ENCODE results near the gene MCM6. TPM values are rescaled to one million over a fixed set of nuclear protein-coding genes. Genes with fewer than 3 reads are reported as not detected.
A peak's percentile ranks its signal among the peaks of the same experiment; 100 is the strongest.

The MCM6 gene
- total RNA-seq, 1 experiment from 2014 or later, result 113 TPM

GRCh38 chr2:135832891-135833290 is 43.4 kb downstream of the MCM6 start:
- no peaks in the 10 kb centered on the region for H4K20me1 ChIP-seq (ENCODE audit: control insufficient read depth, insufficient read depth, insufficient read length)
- no peak overlapping the region for H4K91ac ChIP-seq (ENCODE audit: insufficient read length, low read depth, low read length)
- Mint-ChIP-seq H3K36me3 (ENCODE audit: insufficient read depth in 1 of 3, low read depth in 3 of 3) (no peaks in the 10 kb centered on the region), H3K9me3 (no peaks in the 10 kb centered on the region), H3K27me3 (ENCODE audit: low read depth) (no peaks in the 10 kb centered on the region), H3K4me3 (no peak overlapping the region), H3K27ac (0 out of 7 replicates have a peak overlapping the region, but pooled peaks of 1 of the 3 experiments have one; percentile 15), H3K4me1 (no peaks in the 10 kb centered on the region)
- H3K79me1 ChIP-seq (ENCODE audit: insufficient read depth, low read depth, low read length, poor library complexity, severe bottlenecking), result no peaks in the 10 kb centered on the region
- no peak overlapping the region for H3K56ac ChIP-seq (ENCODE audit: insufficient read length, low read depth, low read length)
- H3K79me2 ChIP-seq (ENCODE audit: insufficient read depth, low read length), result no peaks in the 10 kb centered on the region
- H3K23me2 ChIP-seq (ENCODE audit: insufficient read length, low read depth, low read length, poor library complexity, severe bottlenecking), result no peaks in the 10 kb centered on the region
- no peak overlapping the region for H3K4ac ChIP-seq (ENCODE audit: low read depth, low read length)
- no peak overlapping the region for H2BK120ac ChIP-seq (ENCODE audit: low read depth, low read length, poor library complexity, severe bottlenecking)
- no peak overlapping the region for H2BK5ac ChIP-seq (ENCODE audit: insufficient read length, low read length)
- H2AFZ ChIP-seq (ENCODE audit: low read length), result no peak overlapping the region
- H2BK20ac ChIP-seq (ENCODE audit: low read depth, low read length, poor library complexity, severe bottlenecking), result no peak overlapping the region
- H4K8ac ChIP-seq (replicated peaks; ENCODE audit: insufficient read length, low read depth, low read length), result no peak overlapping the region
- no peak overlapping the region for H3K27ac ChIP-seq (ENCODE audit: insufficient read length, low read depth, low read length)
- H3T11ph ChIP-seq (ENCODE audit: low read length), result no peak overlapping the region
- H3K18ac ChIP-seq (ENCODE audit: insufficient read length, low read depth, low read length), result no peak overlapping the region
- H3K4me1 ChIP-seq (ENCODE audit: insufficient read depth, low read length), result no peaks in the 10 kb centered on the region
- no peaks in the 10 kb centered on the region for H3K27me3 ChIP-seq (ENCODE audit: insufficient read depth, low read length)
- no peak for DNase-seq
- TF ChIP-seq CTCF (conservative IDR thresholded peaks at IDR 0.05), result no peak
- no peak overlapping the region for H4K5ac ChIP-seq (ENCODE audit: insufficient read length, low read depth, low read length)
- WGBS (ENCODE audit: extremely low coverage, insufficient read length, low lambda C conversion rate), result no CpG with 5 or more reads among the region's 6 CpGs
- H2AK5ac ChIP-seq (ENCODE audit: insufficient read length, low read length), result no peak overlapping the region
- H2BK12ac ChIP-seq (ENCODE audit: insufficient read length, low read depth, low read length), result no peak overlapping the region
- no peak overlapping the region for H3K23ac ChIP-seq (ENCODE audit: insufficient read length, low read depth, low read length)
- no peak overlapping the region for H2BK15ac ChIP-seq (ENCODE audit: low read depth, low read length)
- no peak overlapping the region for H3K4me2 ChIP-seq (ENCODE audit: insufficient read depth, insufficient read length, low read length)
- no peaks in the 10 kb centered on the region for H3K9me3 ChIP-seq (ENCODE audit: control insufficient read depth, low read depth, low read length)
- H3K14ac ChIP-seq (ENCODE audit: insufficient read depth, low read length), result no peak overlapping the region
- H3K9ac ChIP-seq (ENCODE audit: extremely low read depth, insufficient read length, low read length), result no peak overlapping the region

All from H9 (cell line).